Ascending aorta (tissue), 2 donors: ENCODE data around the gene ZNF276. TPM values are rescaled to one million over a fixed set of nuclear protein-coding genes. Genes with fewer than 3 reads are reported as not detected.

ENCODE experiments used
- DNase-seq, 2 donors: peaks; one replicate each; pipeline ENCODE4 v3.0.0-alpha.2; 2019; ENCODE audit warnings: low spot score in 2 of 2
- H3K27ac ChIP-seq, 2 donors: fragments of 200-600 bp; sonication (generic); one replicate each; pipeline ENCODE4 v1.5.1; 2016 to 2017; ENCODE audit warnings: mild to moderate bottlenecking in 1 of 2
- H3K27me3 ChIP-seq: fragments of 200-600 bp; sonication (generic); one replicate; pipeline ENCODE4 v1.5.1; 2017
- H3K36me3 ChIP-seq, 2 donors: fragments of 200-600 bp; sonication (generic); one replicate each; pipeline ENCODE4 v1.5.1; 2016
- H3K4me1 ChIP-seq, 2 donors: fragments of 200-600 bp; sonication (generic); one replicate each; pipeline ENCODE4 v1.5.1; 2016 to 2017; ENCODE audit warnings: mild to moderate bottlenecking in 1 of 2
- H3K4me3 ChIP-seq, 2 donors: fragments of 200-600 bp; sonication (generic); one replicate each; pipeline ENCODE4 v1.5.1; 2016 to 2017; ENCODE audit warnings: mild to moderate bottlenecking in 1 of 2
- H3K9me3 ChIP-seq, 2 donors: fragments of 200-600 bp; sonication (generic); one replicate each; pipeline ENCODE4 v1.5.1; 2016
- intact Hi-C: fragments of 100-400 bp; cut with DNase I; formaldehyde crosslinking; loops from one replicate; pipeline ENCODE4 v1.15.1; 2023
- total RNA-seq: library from RNA; depleted of rRNA; stranded (reverse); fragments of >200 nt; gene quantifications from one replicate; pipeline ENCODE4 v1.1.0, GENCODE V29; 2016
- TF ChIP-seq, protein P1 (sequence below), 3 experiments: fragments of 200-600 bp in 2 of 3; fragments of 450-650 bp in 1 of 3; sonication (generic) in 2 of 3; IDR thresholded peaks; one replicate each; pipeline ENCODE4 v1.5.1; 2016 to 2019; ENCODE audit warnings: antibody characterized with exemption in 3 of 3, mild to moderate bottlenecking in 1 of 3, moderate library complexity in 1 of 3

Gene ZNF276
- total RNA-seq, 1 donor from 2014 or later: 30.7 TPM

DNA sequence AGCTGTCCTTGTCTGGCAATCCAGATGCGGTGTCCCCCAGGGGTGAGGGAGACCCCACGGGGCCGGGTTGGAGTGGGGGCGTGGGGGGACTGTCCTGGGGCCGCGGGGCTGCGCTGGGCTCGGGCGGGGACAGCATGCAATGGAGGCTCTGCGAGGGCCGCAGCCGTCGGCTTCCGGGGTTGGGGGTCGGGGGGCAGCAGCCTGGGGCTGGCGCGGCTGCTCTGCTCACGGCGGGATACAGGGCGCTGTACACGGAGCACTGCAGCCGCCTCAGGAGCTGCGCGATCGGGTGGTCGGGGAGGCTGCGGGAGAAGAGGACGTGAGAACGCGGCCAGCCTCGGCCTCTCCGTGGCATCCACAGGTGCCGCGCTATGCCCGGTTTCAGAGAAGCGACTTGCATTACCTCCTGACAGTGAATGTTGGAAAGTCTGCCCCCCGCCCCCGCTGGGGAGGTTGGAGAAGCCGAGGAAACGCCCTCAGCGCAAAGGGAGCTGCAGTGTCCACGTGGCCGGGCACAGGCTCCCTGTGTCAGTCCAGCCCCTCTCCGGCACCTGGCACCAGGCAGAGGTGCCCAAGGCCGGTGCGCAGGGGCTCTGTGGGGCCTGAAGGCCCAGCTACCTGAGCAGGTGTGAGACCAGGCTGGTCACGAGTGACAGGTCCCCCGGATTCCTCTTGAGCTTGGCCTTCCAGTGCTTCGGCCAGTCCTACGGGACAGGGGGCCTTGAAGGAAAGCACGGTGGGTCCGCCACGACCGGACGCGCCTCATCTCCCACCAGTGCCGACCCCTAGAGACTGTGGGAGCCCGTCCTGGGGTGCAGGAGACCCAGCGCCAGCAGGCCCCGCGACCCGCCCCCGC is 10.4 kb upstream of the ZNF276 start:
- Histone ChIP-seq H3K27me3 (peaks cover 5% of the 10 kb centered on the region), H3K4me3 (no peak overlapping the region), H3K36me3 (no peaks in the 10 kb centered on the region), H3K9me3 (no peaks in the 10 kb centered on the region), H3K27ac (no peak overlapping the region), H3K4me1 (peaks cover 0 to 3% of the 10 kb centered on the region in 2 donors)
- intact Hi-C loops: no loop called here
- TF ChIP-seq, protein P1, sequence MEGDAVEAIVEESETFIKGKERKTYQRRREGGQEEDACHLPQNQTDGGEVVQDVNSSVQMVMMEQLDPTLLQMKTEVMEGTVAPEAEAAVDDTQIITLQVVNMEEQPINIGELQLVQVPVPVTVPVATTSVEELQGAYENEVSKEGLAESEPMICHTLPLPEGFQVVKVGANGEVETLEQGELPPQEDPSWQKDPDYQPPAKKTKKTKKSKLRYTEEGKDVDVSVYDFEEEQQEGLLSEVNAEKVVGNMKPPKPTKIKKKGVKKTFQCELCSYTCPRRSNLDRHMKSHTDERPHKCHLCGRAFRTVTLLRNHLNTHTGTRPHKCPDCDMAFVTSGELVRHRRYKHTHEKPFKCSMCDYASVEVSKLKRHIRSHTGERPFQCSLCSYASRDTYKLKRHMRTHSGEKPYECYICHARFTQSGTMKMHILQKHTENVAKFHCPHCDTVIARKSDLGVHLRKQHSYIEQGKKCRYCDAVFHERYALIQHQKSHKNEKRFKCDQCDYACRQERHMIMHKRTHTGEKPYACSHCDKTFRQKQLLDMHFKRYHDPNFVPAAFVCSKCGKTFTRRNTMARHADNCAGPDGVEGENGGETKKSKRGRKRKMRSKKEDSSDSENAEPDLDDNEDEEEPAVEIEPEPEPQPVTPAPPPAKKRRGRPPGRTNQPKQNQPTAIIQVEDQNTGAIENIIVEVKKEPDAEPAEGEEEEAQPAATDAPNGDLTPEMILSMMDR (IDR thresholded peaks at IDR 0.05): no peak
- no peak for DNase-seq

DNA sequence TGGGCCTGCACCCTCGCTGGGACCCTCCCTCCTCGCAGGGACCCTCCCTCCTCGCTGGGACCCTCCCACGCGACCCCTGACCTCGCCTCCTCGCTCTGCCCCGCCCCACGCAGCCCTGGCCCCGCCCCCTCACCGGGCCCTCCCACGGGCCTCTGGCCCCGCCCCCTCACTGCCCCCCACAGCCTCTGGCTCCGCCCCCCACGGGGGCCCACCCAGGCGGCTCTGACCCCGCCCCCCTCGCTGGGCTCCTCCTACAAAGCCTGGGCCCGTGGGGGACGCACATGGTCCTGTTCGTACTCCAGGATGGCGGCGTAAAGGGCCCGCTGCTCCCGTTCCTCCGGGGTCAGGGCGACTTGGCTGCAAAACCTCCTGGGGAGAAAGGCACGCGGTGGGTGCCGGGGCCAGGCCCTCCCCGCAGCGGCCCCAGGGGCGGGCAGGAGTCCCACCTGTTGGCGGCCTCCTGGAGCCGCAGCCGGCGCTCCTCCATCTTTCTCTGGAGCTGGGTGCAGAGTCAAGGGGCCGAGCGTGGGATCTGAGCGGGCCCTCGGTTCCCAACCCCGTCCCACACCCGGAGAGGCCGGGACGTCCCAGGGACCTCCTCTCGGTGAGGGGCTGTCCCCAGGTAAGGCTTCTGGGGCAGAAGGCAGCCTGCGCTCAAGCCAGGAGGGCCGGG is 9.6 kb upstream of the ZNF276 start:
- DNase-seq: no peak
- TF ChIP-seq, protein P1 (IDR thresholded peaks at IDR 0.05): no peak
- Histone ChIP-seq H3K9me3 (no peaks in the 10 kb centered on the region), H3K27ac (no peak overlapping the region), H3K36me3 (no peaks in the 10 kb centered on the region), H3K4me1 (peaks cover 0 to 3% of the 10 kb centered on the region in 2 donors), H3K27me3 (peaks cover 5% of the 10 kb centered on the region), H3K4me3 (peak overlapping the region in 1 of 2 donors; percentile 35)
- intact Hi-C loops: no loop called here

DNA sequence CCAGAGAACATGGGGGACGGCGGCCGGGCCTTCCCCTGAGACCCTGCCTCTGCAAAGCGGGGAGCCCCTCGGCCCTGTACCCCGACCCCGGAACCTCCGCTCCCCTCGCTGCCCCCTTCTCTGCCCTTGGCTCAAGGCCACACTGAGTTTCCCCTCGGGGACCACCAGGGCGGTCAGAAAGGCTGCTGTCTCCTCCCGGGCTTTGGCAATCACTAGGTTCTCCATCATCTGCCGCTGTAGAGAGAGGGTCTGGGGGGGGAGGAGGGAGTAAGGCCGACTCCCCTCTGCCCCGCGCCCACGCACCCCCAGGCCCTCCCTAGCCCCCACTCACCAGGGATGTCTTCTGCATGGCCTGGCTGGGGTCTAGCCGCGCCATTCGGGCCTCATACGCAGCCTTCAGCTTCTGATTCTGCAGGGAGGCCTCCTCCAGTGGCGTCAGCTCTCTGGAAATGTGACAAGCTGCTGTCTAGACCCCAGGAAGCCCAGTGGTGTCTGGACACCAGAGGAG is 9.0 kb upstream of the ZNF276 start:
- no peak for DNase-seq
- H3K9me3 ChIP-seq: no peaks in the 10 kb centered on the region
- H3K4me3 ChIP-seq: no peak overlapping the region
- H3K4me1 ChIP-seq: peaks cover 0 to 3% of the 10 kb centered on the region in 2 donors
- no peaks in the 10 kb centered on the region for H3K36me3 ChIP-seq
- H3K27me3 ChIP-seq: peaks cover 5% of the 10 kb centered on the region
- no peak overlapping the region for H3K27ac ChIP-seq
- intact Hi-C loops: no loop called here
- TF ChIP-seq, protein P1 (IDR thresholded peaks at IDR 0.05): no peak

DNA sequence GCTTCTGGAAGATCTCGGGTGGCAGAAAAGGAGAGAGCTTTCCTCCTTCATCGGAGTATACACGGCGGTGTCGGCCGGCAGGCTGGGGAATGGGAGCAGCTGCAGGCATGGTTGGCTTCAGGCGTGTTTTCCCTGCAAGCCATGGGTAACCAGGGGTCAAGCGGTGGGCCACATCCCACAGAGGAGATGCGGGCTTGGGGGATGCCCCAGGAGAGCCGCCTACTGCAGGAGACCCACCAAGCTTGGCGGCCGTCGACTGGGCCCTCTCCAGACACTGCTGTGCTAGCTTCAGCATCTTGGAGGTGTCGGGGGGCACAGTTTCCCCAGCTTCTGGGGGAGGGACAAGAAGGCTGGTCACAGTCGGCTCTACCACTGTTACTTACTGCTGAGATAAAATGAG is 4.8 kb upstream of the ZNF276 start:
- TF ChIP-seq, protein P1 (IDR thresholded peaks at IDR 0.05): no peak
- no peaks in the 10 kb centered on the region for H3K9me3 ChIP-seq
- intact Hi-C loops: no loop called here

DNA sequence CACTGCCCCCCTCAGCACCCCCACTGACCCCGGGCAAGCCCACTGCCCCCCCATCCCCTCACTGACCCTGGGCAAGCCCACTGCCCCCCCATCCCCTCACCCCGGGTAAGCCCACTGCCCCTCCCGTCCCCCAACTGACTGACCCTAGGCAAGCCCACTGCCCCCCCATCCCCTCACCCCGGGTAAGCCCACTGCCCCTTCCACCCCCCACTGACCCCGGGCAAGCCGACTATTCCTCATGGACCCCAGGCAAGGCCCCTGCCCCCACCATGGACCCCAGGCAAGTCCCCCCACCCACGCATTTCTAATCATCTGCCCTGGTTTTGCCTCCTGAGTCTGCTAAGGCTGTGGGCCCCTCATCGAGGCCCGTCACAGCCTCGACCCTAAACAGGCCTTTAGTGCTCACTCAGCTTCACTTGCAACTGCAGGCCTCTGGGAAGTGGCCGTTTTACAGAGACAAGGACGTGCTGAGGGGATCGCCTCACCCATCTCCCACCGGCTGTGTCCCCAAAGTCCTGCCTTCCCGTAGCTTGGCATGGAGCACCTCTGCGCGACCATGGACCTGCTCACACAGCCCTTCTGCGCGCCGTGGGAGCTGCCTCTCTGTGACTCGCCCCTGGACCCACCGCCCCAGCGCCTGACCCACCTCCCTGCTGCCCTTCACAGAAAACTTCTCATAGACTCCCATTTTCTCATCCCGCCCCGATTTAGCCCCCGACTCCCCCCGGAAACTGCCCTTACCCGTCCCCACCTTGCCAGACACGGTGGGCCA is 4.2 kb upstream of the ZNF276 start:
- intact Hi-C loops: no loop called here
- TF ChIP-seq, protein P1 (IDR thresholded peaks at IDR 0.05): no peak
- Histone ChIP-seq H3K27ac (no peak overlapping the region), H3K9me3 (no peaks in the 10 kb centered on the region), H3K4me1 (peaks cover 0 to 6% of the 10 kb centered on the region in 2 donors), H3K27me3 (peaks cover 5% of the 10 kb centered on the region), H3K4me3 (no peak overlapping the region), H3K36me3 (no peaks in the 10 kb centered on the region)
- DNase-seq: no peak

More for the DNA sequence above, 4.8 kb upstream of the ZNF276 start:
- Histone ChIP-seq H3K4me3 (no peak overlapping the region), H3K36me3 (no peaks in the 10 kb centered on the region), H3K27ac (no peak overlapping the region), H3K4me1 (peaks cover 3 to 6% of the 10 kb centered on the region in 2 donors), H3K27me3 (peaks cover 5% of the 10 kb centered on the region)
- DNase-seq: no peak
